Measurements from ENCODE around the gene RNF130.
A peak's percentile ranks its signal among the peaks of the same experiment; 100 is the strongest.
"Not testable (repeated sequence)": the region's sequence is repeated elsewhere in the genome, so short reads cannot be mapped to it uniquely, and the experiment has no call there.

Gene RNF130

DNA sequence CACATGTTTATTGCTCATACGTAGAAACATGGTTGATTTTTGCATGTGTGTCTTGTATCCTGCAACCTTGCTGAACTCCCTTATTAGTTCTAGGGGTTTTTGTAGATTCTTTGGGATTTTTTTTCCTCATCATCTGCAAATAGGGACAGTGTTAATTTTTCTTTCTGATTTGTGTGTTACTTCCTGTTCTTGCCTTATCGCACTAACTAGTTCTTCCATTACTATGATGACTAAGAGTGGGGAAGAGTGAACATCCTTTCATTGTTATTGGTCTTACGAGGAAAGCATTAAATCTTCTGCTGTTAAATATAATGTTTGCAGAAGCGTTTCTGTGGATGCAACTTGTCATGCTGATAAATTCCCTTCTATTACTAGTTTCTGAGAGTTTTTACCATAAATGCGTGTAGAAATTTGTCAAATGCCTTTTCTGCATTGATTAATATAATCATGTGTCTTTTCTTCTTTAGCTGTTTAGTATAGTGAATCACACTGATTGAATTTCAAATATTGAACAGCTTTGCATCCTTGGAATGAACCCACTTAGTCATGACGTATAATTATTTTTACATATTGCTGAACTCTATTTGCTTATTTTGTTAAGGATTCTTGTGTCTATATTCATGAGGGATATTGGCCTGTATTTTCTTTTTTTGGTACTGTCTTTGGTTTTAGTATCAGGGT lies 32.1 kb upstream of the RNF130 start:
- DNase-seq (ENCODE audit: low spot score), result no peak

DNA sequence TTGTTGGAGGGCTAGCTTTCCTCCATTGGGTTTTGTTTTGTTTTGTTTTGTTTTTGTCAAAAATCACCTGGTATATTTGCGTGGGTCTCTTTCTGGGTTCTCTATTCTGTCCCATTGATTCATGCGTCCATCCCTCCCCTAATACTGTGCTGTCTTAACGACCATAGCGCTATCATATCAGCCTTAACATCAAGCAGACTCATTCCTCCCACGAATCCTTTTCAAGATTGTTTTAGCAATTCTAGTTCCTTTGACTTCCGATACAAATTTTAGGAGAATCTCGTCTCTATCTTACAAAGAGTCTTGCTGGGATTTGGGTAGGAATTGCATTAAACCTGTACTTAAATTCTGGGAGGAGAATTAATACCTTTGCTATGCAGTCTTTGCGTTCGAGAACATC lies 31.1 kb upstream of the RNF130 start:
- no peak for DNase-seq (ENCODE audit: low spot score)

DNA sequence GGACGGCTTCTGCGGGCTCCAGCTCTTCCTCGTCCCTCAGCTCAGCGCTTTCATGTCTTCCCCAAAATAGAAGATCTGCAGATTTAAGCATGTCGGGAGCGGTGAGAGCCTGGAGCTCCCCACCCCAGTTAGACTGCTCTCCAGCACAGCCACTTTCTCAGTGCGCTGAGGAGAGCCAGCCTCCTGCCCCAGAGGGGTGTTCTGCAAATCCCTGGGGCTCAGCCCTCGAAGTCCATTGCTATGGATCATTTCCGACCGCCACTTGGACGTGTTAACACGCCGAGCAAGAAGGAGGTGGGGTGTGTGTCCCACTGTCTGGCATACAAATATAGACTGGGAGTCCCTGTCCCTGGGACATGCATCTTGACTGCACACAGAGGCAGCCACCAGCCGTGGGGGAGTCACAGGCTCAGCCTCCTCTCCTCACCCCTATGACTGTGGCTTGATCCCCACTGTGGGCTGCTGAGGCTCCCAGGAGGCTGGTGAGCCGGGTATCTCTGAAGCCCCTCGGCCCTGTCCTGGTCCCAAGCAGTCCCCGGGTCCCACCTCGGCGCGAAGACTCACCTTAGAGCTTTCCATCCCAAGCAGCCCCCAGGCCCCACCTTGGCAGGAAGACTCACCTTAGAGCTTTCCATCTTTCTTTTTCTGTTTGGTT lies 30.0 kb upstream of the RNF130 start:
- no peak for DNase-seq (ENCODE audit: low spot score)

DNA sequence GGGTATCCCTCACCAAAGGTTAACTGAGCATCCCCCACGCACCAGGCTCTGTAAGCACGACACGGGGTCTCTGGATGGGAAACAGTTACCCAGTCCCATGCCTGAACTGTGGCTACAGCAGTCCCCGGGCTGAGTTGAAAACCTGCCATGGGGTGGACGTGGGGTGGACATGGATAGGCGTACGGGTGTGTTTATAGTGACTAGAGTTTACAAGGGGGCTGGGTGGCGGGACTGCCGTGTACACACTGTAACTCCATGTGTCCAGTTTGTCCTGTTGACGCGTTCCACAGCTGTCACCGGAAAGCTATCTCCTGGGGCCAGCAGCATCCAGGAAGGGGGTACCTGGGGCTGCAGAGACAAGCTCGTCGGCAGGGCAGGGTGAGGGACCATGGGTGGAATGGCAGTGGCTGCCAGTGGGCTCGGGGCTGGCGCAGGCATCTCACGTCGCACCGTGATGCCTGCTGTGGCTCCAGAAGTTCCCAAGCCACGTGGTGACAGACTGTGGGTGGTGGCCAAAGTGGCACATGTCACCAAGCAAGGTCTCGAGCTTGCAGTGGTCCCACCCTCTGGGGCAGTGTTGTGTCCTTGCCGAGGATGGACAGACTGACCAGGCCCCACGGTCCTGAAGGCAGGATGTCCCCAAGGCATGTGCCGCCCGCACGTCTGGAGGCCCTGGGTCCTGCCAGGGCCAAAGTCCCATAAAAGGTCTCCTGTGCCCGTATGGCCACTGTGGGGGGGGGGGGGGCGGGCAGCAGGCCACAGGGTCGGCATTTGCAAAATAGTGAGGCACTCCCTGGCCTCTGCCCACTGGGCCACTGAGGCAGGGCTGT lies 29.3 kb upstream of the RNF130 start:
- DNase-seq (ENCODE audit: low spot score), result no peak

DNA sequence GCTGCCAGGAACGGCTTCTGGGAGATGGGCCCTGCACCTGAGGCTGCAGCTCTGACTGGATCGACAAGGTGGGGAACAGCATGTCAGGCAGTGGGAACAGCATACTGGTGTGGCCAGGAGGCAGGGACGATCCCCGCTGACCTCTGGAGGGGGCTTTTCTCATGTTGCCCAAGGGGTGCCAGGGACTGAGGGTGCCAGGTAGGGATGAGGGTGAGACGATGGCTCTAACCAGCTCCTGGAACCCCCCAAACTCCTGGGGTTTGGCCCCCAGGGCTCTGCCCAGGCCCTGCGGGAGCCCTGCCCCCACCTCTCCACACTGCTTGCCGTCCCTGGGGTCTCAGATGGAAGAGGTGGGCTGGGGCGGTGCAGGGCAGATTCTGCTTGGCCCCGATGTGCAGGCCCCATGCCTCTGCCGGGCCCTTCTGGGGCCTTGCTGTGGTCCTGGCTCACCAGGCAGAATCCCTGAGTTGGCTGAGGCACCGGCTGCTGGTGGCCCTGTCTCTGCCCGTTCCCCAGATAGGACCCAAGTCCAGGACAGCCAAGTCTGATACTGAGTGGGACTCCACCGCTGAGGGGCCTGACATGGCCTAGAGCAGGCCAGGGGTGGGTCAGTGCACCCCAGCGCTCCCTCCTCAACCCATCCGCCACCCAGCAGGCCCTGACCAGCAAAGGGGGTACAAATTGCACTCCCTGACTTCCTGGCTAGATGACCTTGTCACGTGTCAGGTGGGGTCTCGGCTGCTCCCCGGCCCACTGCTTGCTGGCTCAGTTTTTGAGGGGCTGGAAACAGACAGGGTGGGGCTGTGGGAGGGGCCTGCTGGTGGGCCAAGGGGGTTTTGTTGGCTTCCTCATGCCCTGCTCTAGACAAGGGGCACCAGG lies 28.4 kb upstream of the RNF130 start:
- DNase-seq (ENCODE audit: low spot score), result no peak

DNA sequence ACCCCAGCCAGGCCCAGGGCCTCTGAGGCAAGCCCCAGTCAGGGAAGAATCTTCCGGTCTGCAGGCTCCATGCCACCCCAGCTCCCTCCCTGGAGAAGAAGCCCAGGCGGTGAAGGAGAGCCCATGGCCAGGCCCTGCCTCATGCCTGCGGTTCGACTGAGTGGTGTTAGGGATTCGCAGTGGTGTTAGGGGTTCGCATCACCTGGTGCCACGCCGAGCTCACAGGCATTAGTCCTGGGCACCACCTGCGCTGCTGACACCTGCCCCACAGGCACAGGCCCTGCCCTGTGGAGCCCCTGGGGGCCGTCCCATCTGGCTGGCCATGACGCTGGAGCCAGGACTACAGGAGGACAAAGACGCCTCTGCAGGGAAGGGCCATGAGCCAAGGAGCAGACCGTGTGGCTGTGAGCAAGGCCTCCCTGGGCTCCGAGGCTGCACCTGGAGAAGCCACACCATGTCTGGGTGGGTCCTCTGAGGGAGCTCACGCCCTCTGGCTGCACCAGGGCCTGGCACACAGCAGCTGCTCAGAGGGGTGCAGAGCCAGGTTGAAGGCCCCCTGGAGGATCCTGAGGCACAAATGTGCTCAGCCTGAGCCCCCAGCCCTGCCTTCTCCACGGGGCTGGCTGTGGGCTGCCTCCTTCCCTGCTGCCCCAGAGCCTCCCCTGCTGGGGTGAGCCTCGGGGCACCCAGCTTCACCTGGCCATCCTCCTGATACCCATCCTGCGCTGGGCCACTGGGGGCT lies 27.6 kb upstream of the RNF130 start:
- DNase-seq (ENCODE audit: low spot score), result no peak

DNA sequence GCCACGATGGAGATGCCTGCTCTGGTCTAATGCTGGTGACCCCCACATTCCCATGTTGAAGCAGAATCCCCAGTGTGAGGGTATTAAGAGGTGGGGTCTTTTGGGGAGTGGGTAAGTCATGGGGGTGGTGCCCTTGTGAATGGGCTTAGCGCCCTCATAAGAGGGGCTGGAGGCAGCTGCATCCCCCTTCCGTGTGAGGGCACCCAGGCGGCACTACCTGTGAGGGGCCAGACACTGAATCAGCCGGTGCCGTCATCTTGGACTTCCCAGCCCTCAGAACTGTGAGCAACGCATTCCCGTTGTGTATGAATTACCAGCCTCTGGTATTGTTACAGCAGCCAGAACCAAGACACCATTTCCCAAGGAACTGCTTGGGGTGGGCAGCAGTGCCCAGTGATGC lies 27.0 kb upstream of the RNF130 start:
- DNase-seq (ENCODE audit: low spot score), result no peak

DNA sequence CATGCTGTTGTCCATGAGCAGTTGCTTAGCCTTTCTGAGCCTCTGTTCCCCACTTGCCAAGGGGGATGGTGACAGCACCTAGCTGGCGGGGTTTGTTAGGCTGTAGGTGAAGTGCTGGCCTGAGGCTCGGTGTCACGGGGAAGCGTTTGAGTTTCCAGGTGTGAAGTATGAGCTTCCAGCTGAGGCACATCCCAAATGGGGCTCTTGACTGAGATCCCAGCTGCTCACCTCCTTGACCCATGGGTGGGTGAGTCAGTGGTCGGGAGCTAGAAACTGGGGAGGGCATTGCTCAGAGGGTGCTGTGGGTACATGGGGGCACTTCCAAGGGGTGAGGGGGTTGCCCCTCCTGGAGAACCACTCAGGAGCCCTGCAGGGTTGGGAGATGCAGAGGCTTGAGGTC lies 26.4 kb upstream of the RNF130 start:
- DNase-seq (ENCODE audit: low spot score), result no peak

DNA sequence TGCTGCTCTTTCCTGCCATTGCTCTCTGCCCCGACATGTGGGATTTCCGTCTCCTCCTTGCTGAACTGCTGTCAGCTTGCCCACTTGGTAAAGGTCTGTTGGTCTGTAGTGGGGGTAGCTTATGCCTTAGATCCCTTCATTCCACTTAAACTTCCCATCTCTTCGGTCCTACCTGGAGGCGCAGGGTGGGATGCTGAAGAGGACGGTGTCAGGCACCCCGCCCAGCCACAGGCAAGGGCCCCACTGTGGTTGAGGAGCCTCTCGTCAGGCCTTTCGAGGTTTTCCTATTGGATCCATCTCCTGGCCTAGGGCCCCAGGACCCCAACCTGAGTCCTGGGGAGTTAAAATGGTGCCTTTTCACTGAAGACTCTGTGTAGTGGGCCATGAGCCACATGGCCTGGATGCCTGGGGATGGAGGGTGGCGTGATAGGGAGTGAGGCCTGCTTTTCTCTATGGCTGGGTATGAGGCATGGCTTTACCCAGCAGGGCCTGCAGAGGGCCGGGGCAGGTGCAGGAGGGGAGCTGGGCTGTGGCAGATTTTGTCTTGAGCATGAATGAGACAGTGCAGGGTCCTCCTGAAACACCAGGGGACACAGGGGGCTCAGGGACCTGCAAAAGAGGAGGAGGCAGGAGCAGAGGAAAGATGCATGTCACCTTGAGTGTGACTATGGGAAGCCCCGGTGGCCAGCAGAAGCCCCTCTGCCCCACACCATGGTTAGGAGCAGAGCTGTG lies 25.8 kb upstream of the RNF130 start:
- no peak for DNase-seq (ENCODE audit: low spot score)

DNA sequence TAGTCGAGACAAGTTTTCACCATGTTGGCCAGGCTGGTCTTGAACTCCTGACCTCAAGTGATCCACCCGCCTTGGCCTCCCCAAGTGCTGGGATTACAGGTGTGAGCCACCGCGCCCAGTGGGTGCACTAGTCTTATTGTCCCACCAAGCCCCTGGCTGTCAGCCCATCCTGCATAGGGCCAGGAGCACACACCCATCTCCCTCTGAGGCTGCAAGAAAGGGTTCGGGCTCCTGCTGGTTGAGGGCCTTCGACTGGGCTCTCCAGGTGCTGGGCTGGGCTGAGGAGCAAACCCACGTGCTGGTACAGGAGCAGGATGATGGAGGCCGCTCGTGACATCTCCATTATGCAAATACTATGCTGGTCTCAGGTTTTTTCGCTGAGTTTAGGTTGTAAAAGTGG lies 25.1 kb upstream of the RNF130 start:
- no peak for DNase-seq (ENCODE audit: low spot score)

DNA sequence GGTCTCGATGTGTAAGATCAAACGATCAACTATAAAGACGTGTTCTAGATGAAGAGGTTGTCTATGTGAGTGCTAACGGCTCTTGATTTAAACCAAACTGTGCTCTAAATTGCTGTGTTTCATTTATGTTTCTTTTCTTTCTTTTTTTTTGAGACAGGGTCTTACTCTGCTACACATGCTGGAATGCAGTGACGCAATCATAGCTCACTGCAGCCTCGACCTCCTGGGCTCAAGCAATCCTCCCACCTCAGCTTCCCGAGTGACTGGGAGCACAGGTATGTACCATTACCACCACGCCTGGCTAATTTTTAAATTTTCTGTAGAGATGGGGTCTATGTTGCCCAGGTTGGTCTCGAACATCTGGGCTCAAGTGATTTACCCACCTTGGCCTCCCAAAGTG lies 24.0 kb upstream of the RNF130 start:
- DNase-seq (ENCODE audit: low spot score), result no peak

DNA sequence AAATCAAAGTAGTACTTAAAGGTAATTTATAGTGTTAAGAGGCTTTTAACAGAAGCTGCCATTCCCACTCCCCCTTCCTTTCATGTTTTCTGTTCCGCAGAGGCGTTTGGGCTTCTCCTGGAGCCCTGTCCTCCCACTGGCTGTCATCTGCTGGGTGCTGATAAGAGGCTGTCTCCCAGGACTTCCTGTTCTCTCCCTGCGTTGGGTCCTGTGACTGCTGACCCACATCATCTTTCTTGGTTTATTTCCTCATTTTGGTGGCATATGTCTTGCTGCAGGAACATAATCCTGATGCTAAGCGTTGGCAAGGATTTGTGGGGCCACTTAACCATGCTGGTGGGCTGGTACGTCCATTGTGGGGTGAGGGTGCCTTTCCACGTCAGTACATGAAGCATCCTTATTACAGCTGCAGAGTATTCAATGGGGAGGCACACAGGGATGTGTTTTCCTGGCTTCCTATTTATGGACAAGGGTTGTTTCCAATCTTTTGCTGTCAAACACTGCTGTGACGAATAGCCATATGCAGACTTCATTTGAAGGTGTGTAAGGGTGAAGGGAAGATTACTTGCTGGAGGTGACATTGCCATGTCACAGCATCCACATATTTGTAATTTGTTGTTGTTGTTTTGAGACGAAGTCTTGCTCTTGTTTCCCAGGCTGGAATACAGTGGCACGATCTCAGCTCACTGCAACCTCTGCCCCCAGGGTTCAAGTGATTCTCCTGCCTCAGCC lies 22.3 kb upstream of the RNF130 start:
- DNase-seq (ENCODE audit: low spot score), result no peak

DNA sequence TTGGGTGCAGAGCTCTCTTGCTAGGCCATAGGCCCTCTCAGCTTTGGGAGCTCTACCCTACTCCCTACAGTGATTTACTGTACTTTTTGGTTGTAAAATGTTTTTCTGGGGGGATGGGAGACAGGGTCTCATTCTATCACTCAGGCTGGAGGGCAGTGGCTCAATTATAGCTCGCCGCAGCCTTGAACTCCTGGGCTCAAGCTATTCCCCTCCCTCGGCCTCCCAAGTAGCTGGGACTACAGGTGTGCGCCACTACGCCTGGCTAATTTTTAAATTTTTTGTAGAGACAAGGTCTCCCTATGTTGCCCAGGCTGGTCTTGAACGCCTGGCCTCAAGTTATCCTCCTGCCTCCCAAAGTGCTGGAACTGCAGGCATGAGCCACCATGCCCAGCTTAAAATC lies 21.7 kb upstream of the RNF130 start:
- DNase-seq (ENCODE audit: low spot score), result no peak

DNA sequence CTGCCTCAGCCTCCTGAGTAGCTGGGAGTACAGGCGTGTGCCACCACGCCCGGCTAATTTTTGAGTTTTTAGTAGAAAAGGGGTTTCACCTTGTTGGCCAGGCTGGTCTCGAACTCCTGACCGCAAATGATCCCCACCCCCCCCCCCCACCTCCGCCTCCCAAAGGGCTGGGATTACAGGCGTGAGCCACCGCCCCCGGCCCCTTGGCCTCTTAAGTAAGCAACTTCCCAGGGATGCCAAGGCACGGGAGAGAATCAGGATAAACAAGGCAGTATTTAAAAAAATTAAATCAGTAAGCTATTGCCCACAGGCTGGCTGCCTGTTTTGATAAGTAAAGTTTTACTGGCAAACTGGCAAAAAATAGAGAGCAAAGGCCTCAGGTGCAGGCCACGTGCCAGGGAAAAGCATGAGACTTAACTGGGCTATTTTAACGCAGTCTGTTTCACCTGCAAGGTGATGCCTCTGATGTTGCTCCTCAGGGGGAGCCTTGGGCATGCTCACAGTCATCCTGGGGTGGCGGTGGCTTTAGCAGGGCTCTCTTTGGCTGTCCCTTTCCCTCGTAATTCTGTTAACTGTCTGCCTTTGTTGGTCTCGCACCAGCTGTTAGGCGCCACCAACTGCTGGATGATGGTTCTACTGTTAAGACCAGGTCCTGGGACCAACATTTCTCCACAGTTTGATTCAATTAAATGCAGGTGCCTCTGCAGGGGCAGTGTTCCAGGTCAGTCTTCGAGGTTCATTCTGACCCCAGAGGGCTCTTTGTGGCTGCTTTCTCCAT lies 19.4 kb upstream of the RNF130 start:
- DNase-seq (ENCODE audit: low spot score), result no peak

DNA sequence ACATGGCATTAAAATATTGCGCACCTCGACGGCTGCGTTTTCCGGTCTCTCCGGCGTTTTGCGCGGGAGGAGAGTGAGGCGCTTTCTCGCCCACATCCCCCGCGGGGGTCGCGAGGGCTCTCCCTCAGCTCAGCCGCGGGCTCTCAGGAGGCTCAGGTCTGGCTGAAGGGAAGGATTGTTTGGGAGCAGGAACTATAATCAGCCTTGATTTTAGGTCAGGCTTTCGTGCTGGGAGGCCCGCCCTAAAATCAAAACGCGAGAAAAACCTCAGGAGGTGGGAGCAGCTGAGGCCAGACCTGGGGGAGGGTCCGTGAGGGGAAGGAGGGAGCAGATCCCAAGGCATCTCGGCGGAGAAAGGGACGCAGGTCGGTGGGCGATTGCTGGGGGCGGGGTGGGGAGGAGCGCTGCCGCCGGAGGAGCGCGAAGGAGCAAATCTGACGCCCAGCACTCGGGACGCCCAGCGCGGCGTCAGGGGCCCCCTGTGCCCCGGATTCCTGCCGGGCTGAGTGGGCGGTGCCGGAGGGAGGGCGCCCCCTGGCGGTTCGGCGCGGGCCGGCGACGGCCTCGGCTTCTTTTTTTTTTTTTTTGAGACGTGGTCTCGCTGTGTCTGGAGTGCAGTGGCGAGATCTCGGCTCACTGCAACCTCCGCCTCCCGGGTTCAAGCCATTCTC lies 18.7 kb upstream of the RNF130 start:
- DNase-seq (ENCODE audit: low spot score), result peak; percentile 47

DNA sequence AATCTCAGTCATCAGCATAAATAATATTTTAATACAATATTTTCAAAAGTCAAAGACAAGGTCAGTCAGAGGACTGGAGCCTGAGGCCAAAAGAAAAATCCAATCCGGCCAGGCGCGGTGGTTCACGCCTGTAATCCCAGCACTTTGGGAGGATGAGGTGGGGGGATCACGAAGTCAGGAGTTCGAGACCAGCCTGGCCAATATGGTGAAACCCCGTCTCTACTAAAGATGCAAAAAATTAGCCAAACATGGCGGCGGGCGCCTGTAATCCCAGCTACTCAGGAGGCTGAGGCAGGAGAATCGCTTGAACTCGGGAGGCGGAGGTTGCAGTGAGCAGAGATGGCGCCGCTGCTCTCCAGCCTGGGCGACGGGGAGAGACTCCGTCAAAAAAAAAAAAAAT lies 18.1 kb upstream of the RNF130 start:
- not testable (repeated sequence) for DNase-seq (ENCODE audit: low spot score)

DNA sequence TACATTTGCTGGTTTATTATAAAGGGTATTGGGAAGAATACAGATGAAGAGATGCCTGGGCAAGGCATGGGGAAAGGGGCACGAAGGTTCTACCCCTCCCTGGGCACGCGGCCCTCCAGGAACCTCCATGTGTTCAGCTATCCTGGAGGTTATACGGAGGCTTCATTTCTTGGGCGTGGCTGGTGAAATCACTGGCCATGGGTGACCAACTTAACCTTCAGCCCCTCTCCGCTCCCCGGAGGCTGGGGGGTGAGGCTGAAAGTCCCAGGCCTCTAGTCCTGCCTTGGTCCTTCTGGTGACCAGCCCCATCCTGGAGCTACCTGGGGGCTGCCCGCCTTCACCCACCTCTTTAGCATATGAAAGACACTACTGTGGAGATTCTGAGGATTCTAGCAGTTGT lies 17.0 kb upstream of the RNF130 start:
- no peak for DNase-seq (ENCODE audit: low spot score)

DNA sequence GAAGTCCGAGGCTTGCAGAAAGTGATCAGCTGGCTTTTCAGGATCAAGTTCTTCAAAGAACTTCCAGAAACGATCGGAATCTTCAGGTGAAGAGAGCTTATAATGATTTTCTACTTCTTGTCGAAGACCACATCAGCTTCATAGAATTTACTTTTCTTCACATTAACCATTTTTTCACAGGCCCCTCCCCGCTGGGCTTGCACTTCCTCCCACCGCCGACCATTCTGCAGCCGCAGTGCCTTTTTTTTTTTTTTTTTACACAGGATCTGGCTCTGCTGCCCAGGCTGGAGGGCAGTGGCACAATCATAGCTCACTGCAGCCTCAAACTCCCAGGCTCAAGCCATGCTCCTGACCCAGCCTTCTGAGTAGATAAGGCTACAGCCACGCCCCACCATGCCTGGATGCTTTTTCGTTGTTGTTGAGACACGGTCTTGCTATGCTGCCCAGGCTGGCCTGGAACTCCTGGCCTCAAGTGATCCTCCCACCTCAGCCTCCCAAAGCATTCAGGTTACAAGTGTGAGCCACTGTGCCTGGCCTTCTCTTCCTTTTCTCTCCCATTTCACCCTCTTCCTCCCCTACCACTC lies 15.3 kb upstream of the RNF130 start:
- no peak for DNase-seq (ENCODE audit: low spot score)

All from hematopoietic multipotent progenitor cell treated with erythropoietin and hydrocortisone succinate and interleukin-3 and kit ligand, for 15 days (in vitro differentiated cells).